Measurements from ENCODE around the gene SPRYD7. TPM values are rescaled to one million over a fixed set of nuclear protein-coding genes. Genes with fewer than 3 reads are reported as not detected.
"Not testable (repeated sequence)": the region's sequence is repeated elsewhere in the genome, so short reads cannot be mapped to it uniquely, and the experiment has no call there.

The SPRYD7 gene, protein sequence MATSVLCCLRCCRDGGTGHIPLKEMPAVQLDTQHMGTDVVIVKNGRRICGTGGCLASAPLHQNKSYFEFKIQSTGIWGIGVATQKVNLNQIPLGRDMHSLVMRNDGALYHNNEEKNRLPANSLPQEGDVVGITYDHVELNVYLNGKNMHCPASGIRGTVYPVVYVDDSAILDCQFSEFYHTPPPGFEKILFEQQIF
- 2.5 and 2.7 TPM in 2 replicates for total RNA-seq

DNA sequence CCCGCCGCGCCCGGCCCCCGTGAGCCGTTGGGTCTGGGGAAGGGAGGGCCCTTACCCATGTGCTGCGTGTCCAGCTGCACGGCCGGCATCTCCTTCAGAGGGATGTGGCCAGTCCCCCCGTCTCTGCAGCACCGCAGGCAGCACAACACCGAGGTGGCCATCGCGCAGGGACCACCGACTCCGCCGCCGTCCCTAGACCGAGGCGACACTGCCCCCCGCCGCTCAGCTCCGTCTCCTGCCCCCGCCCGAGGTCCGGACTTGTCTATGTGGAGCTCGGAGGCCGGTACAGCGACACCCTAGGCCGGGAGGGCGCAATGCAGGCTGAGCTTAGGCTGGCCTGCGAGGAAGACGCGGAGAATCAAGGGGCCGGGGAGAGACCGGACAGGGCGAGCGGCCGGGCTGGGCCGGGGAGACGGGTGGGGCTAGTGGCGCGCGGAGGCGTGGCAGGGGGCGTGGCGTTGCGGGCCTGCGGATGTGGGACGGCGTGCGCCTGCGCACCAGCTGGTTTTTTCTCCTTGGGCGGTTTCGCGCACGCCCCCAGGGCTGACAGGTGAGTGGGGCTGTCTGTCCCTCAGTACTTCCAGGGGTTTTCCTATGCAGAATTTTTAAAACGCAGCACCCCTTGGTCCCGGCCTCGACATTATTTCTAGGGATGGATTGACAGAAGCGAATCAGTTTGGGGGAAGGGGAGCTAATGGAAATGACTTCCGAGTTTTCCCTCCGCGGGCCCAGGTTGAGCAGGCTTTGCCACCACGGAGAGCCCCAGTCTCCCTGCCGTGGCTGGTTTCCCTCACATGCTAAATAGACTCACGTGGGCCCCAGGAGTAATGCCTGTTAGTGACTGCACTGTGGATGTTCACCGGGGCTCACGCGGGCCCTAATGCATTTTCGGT is at the start of gene SPRYD7:
Gene SPRYD7 (minus strand): TSS at position 266 of the 893 bp plus-strand sequence. CDS start 105 bp downstream, at position 161.
- intact Hi-C loops (cut with micrococcal nuclease), result loop anchor here (1.0 to 10.0 kb wide), 22 partner anchors 40 to 1899 kb away; partner anchors contain the start of genes CAB39L, CDADC1, EBPL and FNDC3A

DNA sequence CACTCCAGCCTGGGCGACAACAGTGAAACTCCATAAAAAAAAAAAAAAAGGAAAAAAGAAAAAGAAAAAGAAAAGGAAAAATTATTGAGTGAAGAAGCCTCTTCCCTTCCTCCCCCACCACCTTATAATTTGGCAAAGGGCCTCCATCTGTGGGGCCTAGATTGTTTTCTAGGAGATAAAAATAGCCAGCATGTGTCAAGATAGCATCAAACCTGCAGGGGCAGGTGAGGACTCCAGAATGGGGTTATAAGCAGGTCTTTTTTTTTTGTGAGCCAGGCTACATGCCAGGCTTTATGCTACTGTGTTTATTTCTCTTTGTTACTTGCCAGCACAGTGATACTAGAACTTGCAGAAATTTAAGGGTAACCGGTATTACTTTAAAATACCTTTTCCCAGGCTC is 49.0 kb upstream of the SPRYD7 start:
- intact Hi-C loops (cut with micrococcal nuclease), result no loop called here

DNA sequence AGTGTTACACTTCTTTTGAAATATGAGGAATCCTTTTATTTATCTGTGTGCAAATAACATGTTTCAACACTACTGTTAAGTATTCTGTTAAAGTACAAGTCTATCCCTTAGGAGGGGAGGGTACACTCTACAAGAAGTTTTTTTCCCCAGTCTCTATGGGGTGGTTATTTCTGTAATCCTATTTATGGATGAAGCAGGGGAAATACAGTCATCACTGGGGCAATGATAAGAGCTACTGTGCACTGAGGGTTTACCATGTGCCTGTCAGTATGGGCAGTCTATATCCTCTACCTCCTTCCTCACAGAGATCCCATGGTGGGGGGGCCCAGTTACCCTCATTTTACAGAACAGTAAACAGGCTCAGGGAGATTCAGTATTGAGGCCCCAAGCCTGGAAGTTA is 44.1 kb upstream of the SPRYD7 start:
- intact Hi-C loops (cut with micrococcal nuclease), result no loop called here

DNA sequence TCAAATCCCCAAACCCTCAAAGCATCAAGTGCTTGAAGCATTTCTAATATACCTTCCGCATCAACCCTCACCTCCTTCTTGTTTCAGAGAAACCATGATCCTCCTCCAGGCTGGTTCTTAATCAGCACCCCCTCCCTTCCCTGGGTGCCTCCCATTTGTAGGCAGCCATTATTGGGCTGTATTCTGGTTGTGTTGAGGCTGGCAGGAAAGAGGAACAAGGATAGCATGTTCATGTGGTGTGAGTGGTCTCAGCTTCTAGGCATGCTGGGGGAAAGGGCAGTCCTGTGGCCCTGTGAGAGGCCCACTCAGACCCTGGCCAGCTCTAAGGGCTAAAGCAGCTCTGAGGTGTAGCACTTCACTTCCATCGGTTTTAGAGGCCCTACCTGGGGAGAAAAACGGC is 41.9 kb upstream of the SPRYD7 start:
- intact Hi-C loops (cut with micrococcal nuclease), result loop anchor here (2.0 to 10.0 kb wide), 3 partner anchors 145 to 1147 kb away; no protein-coding TSS in a partner anchor

DNA sequence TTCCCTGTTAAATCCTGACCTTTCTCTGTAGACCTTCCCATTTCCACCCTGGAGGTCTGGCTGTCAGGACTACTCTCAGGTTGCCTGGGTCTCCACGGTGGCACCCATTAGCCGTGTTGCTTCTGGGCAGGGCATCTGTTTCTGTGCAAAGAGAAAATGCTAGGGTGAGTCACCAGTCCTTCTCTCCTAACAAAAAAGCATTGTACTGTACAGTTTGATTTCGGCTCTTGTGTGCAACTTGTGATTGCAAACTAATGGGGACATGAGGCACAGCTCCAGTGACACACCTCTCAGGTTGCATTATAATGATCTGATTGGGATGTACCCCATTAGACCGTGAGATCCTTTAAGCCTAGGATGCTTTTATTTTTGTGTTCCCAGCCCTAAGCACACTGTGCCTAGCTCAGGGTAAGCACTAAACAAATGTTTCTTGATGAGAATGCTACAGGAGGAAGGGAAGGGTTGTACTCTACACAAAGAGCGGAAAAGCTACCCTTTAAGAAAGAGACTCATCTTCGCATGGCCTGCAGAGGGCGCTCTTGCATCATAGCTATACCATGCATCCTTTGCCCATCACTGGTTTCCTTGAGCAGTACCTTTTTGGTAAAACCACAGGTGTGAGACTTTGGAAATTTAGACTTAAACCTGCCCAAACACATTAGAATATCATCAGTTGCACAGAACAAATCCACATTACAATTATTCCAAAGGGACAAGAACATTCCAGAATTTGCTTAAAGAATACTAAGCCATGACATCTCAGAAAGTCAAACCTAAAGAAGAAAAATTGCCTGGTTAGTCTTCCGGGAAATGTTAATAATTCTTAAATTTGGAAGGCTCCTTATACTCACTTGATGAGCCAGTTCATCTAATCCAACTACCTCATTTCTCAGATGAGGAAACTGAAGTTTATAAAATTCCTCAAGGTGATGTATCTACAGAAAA is 40.4 kb upstream of the SPRYD7 start:
- intact Hi-C loops (cut with micrococcal nuclease), result loop anchor here (1.0 to 10.0 kb wide), 9 partner anchors 40 to 1148 kb away; partner anchors contain the start of gene SPRYD7

DNA sequence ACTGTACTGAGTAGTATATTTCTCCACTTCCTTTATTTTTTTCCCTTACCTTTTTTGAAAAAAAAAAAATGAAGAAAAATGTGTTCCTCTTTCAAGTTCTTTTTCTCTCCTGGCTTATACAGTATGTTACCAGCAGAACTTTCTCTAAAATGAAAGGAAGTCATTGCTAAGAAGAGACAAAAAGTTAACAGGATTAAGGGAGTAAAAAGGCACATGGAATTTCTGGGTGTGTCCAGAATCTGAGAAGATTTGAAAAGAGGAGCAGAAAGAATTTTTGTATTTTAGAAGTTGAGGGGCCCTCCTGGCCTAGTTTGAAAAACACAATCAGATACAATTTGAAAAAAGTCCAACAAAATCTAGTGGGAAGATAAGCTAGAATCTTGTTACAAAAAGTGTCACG is 39.7 kb upstream of the SPRYD7 start:
- intact Hi-C loops (cut with micrococcal nuclease), result loop anchor here (1.0 to 10.0 kb wide), 9 partner anchors 40 to 1149 kb away; partner anchors contain the start of gene SPRYD7

DNA sequence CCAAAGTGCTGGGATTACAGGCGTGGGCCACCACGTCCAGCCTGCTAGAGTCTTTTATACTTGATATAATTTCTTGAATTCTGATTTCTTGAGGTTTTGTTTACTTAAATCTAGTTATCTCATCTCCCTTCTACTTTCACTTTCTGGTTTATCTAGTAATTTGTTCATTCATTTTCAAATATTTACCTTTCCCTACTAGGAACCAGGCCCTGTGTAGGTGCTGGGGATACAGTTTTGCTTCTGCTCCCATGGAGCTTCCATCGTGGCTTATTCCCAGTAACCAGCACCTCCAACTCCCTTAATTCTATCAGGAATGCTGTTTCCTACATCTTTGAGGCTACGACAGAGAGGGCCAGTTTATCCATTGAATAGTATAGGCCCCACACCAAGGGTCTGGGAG is 36.6 kb upstream of the SPRYD7 start:
- intact Hi-C loops (cut with micrococcal nuclease), result loop anchor here (10.0 kb wide), 1 partner anchor 642 kb away; no protein-coding TSS in a partner anchor

DNA sequence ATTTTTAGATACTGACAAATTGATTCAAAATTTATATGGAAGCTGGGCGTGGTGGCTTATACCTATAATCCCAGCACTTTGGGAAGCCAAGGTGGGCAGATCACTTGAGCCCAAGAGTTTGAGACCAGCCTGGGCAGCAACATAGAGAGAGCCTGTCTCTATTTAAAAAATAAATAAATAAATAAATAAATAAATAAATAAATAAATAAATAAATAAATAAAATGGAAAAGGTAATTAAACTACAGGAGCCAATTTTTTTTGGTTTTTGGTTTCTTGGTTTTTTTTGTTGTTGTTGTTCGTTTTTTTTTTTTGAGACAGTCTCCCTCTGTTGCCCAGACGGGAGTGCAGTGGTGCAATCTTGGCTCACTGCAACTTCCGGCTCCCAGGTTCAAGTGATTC is 31.3 kb upstream of the SPRYD7 start:
- intact Hi-C loops (cut with micrococcal nuclease), result no loop called here

DNA sequence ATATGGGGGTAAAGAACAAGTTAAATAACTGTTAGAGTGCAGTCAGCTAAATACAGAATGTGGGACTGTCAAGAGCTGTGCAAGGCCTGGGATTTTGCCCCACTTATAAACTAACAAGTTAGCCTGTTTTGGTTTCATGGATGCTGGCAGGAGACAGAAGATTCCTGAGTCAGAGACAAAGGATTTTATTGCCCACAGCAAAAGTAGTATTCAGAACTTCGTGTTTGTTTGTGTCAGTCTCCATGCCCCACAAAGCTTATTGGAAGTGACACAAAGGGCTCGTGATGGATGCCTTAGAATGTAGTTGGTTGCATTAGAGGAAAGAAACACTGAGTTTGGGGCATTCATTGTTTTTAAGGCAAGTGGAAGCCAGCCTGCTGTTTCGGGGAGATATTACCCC is 22.2 kb upstream of the SPRYD7 start:
- intact Hi-C loops (cut with micrococcal nuclease), result no loop called here

DNA sequence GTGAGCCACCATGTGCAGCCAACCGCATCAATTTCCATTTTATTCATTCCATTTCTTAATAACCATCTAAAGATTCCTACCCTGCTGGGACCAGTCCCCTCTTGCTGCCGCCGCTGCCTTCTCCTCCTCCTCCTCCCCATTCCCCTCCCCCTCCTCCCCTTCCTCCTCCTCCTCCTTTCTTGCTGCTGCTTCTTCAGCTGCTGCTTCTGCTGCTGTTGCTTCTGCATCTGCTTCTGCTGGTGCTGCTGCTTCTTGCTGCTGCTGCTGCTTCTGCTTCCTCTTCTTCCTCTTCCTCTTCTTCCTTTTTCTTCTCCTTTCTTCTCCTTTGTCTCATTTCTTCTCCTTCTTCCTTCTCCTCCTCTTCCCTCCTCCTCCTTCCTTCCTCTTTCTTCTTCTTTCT is 20.0 kb upstream of the SPRYD7 start:
- intact Hi-C loops (cut with micrococcal nuclease), result no loop called here

DNA sequence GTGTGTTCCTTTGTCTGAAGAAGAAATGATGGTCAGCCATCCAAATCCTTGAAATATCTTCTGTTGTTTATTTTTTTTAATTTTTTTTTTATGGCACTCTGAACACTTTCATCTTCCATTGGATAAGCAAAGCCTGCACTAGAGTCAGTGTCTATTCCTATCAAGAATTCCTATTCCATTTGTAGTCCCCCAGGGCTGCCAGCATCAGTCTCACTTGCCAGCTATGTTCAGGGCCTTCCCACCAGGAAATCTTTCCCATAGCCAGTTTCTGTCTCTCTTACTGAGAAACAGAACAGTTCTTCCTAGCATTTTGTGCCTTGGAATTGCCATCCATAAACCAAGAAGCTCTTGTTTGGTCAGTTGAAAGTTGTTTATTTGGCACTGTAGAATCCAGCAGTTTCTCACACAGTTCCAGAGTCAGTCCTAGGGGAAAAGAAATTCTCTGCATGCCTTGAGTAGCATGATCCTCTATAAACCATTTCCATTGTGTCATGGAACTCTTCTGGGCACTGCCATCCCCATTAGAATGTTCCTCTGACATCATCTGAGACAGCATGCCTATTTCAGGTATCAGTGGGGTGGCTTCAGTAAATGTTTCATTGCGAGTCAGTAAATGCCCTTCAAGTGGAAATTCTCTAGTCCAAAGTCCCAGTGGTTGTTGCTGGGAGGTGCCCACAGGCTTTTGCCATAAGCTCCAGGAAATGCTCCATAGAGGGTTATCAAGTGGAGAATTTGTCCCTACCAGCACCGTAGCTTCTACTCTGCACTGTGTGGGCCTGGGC is 18.7 kb upstream of the SPRYD7 start:
- intact Hi-C loops (cut with micrococcal nuclease), result no loop called here

DNA sequence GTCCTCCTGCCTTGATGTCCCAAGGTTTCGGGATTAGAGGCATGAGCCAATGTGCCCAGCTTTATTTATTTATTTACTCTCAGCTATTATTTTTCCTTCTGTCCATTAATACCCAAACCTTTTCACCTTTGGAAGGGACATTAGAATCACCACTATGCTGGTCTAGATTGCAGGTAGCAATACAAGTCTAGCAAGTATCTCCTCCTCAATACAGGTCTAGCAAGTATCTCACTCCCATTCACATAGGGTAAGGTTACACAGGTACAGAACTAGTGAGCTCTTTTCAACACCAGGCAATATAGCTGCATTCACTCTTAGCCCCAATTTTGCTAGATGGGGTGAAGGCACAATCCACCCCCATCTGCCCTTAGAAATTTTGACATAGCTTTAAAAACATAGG is 17.4 kb upstream of the SPRYD7 start:
- intact Hi-C loops (cut with micrococcal nuclease), result no loop called here

DNA sequence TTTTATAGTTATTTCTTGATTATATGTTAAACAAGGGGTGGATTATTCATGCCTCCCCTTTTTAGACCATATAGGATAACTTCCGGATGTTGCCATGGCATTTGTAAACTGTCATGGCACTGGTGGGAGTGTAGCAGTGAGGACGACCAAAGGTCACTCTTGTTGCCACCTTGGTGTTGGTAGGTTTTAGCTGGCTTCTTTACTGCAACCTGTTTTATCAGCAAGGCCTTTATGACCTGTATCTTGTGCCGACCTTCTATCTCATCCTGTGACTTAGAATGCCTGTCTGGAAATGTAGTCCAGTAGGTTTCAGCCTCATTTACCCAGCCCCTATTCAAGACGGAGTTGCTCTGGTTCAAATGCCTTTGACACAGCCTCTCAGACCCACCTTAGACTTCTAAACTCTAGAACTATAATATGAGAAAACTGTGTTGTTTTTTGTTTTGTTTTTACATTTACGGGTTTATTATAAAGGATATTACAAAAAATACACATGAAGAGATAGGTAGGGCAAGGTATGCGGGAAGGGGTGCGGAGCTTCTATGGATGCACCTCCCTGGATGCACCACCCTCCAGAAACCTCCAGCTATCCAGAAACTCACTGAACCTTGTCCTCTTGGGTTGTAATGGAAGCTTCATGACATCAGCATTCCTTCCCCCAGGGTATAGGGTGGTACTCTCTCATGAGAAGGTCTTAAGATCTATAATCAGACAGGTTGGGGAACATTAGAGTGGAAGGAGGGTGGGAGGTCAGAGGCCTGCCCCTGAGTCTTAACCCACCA is 15.8 kb upstream of the SPRYD7 start:
- intact Hi-C loops (cut with micrococcal nuclease), result no loop called here

DNA sequence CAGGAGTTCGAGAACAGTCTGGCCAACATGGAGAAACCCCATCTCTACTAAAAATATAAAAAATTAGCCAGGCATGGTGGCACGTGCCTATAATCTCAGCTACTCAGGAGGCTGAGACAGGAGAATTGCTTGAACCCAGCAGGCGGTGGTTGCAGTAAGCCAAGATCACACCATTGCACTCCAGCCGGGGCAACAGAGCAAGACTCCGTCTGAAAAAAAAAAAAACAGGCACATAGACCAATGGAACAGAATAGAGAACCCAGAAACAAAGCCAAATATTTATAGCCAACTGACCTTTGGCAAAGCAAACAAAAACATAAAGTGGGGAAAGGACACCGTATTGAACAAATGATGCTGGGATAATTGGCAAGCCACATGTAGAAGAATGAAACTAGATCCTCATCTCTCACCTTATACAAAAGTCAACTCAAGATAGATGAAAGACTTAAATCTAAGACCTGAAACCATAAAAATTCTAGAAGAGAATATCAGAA is 12.7 kb upstream of the SPRYD7 start:
- intact Hi-C loops (cut with micrococcal nuclease), result not testable (repeated sequence)

DNA sequence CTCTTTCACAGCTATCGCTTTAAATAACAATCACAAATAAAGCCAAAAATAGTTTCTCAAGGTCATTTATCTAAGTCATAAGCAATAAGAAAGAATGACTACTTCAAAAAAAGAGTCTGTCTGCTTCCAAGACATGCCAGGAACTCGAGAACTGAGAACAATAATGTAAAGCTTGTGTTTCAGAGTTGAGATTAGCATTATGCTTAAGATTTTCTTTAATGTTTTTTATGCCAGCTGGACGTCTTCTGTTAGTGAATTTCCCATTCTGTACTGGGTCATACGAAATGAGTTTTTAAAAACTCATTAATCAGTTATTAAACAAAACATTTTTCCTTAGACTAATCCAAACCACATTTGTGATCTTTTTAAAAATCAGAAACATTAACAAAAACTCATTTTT is 3.2 kb upstream of the SPRYD7 start:
- intact Hi-C loops (cut with micrococcal nuclease), result loop anchor here (5.0 to 10.0 kb wide), 8 partner anchors 298 to 1902 kb away; partner anchors contain the start of genes CDADC1, FNDC3A, INTS6 and NUDT15

DNA sequence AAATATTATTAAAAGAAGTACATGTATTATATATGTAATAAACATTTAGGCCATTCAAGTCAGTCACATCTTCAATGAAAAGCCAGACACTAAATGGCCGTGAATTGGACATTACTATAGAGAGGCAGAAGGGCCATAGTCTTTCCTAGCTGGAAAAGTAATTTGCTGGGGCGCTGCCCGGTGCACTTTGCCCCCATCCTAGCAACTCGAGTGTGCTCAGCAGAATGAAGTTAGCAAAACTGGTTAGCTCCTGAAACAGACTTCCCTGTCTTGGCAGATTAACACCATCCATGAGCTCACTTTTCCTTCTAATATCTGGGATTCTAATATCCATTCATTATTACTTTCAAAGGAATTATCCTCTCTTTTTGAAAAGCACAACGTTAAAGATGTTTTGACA is 2.8 kb upstream of the SPRYD7 start:
- intact Hi-C loops (cut with micrococcal nuclease), result loop anchor here (5.0 to 10.0 kb wide), 8 partner anchors 298 to 1902 kb away; partner anchors contain the start of genes CDADC1, FNDC3A, INTS6 and NUDT15

DNA sequence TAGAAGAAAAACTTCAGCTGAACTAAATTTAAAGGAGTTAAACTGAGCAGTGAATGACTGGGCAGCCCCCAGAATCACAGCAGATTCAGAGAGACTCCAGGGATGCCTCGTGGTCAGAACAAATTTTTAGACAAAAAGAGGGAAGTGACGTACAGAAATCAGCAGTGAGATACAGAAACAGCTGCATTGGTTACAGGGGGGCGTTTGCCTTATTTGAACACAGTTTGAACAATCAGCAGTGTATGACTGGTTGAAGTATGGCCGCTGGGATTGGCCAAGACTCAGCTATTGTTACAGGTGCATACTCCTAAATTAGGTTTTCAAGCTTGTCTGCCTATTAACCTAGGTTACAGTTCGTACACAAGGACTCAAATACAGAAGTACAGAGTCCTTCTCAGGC is 2.2 kb upstream of the SPRYD7 start:
- intact Hi-C loops (cut with micrococcal nuclease), result loop anchor here (5.0 to 10.0 kb wide), 8 partner anchors 299 to 1901 kb away; partner anchors contain the start of genes CDADC1, FNDC3A, INTS6 and NUDT15

DNA sequence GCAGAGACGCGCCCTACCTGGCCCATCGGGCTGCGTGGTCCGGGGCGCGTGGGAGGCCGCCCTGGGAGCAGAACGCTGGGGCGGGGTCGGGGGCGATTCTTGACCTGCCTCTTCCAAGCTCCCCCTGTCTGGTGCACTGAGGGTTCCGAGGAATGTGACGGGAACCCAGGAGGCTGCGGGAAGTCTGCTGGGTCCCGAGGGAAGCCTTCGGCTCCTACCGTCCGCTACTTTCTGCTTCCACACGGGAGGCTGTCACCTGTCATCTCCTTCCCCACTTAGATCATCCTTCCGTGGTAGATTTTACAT is 781 bp upstream of the SPRYD7 start:
- intact Hi-C loops (cut with micrococcal nuclease), result loop anchor here (1.0 to 10.0 kb wide), 22 partner anchors 39 to 1900 kb away; partner anchors contain the start of genes CAB39L, CDADC1, EBPL and FNDC3A
